ENCODE results near the gene SSC5D. TPM values are rescaled to one million over a fixed set of nuclear protein-coding genes. Genes with fewer than 3 reads are reported as not detected.
A peak's percentile ranks its signal among the peaks of the same experiment; 100 is the strongest.

The SSC5D gene
- total RNA-seq, 1 donor from 2014 or later, result 34.5 TPM

DNA sequence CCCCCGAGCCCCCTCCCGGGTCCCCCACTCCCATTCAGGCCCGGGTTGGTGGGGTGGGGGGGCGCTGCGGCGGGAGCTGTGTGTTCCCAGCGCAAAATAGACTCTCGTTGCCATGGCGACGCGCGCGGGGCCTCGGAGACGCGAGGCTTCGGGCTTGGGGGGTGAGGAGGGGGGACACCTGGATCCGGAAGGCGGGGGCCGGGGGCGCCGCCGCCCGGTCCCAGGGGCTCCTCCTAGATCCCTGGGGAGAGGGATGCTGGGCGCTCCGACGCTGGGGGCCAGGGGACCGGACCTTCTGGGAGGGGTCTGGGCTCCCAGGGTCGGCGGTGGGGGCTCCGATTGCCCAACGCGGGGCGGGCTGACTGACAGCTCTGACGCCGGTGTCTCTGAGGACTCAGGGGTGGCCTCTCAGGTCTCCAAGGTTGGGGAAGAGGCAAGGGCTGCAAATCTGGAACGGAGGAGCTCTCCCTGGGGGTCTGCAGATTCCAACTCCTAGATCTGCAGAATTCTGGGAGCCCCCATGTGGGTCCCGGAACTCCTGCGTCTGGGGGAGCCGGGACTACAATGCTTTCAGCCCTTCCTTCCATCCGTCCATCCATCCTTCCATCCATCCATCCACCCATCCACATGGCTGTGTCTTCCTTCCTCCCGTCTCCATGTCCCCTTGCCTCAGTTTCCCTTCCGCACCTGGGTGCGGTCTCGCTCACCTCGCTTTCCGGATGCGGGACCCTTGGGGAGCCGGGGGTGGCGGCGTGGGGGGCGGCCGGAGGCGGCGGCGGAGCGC is 36.1 kb upstream of the SSC5D start:
- TF ChIP-seq, protein P1, sequence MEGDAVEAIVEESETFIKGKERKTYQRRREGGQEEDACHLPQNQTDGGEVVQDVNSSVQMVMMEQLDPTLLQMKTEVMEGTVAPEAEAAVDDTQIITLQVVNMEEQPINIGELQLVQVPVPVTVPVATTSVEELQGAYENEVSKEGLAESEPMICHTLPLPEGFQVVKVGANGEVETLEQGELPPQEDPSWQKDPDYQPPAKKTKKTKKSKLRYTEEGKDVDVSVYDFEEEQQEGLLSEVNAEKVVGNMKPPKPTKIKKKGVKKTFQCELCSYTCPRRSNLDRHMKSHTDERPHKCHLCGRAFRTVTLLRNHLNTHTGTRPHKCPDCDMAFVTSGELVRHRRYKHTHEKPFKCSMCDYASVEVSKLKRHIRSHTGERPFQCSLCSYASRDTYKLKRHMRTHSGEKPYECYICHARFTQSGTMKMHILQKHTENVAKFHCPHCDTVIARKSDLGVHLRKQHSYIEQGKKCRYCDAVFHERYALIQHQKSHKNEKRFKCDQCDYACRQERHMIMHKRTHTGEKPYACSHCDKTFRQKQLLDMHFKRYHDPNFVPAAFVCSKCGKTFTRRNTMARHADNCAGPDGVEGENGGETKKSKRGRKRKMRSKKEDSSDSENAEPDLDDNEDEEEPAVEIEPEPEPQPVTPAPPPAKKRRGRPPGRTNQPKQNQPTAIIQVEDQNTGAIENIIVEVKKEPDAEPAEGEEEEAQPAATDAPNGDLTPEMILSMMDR (IDR thresholded peaks at IDR 0.05), result no peak
- Mint-ChIP-seq H3K27me3 (ENCODE audit: low read depth) (peaks cover 15% of the 10 kb centered on the region), H3K9me3 (ENCODE audit: low read depth) (no peaks in the 10 kb centered on the region), H3K4me1 (ENCODE audit: low read depth) (peaks cover 10% of the 10 kb centered on the region), H3K27ac (ENCODE audit: unreplicated experiment) (no peak overlapping the region), H3K4me3 (ENCODE audit: unreplicated experiment) (no peak overlapping the region), H3K36me3 (ENCODE audit: low read depth) (peaks cover 3% of the 10 kb centered on the region)
- no peak for DNase-seq (ENCODE audit: low spot score)

DNA sequence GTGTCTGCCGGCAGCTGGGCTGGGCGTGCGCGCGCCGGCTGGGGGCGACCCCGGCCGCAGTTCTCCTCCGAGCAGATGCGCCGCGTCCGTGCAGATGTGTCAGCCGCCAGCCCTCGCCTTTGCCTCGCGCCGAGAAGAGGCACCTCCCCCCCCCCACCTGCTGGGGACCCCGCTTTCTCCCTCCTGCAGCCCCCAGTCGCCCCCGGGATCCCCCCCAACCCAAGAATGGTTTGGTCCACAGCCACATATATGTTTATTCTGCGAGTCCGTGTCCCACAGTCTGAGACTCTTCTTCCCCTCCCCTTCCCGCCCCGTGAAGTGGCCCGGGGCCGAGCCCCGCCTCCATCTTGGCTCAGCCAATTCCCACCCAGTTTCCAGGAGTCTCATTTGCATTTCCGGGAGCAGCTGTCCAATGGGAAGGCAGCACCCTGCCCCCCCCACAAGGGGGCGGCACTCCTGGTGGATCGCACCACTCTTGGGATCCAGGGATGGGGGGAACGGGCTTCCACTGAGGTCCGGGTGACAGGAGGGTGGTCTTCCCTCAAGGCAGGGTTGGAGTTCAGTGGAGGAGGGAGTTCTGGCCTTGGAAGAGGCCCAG is 35.4 kb upstream of the SSC5D start:
- Mint-ChIP-seq H3K9me3 (ENCODE audit: low read depth) (no peaks in the 10 kb centered on the region), H3K27ac (ENCODE audit: unreplicated experiment) (no peak overlapping the region), H3K4me3 (ENCODE audit: unreplicated experiment) (no peak overlapping the region), H3K27me3 (ENCODE audit: low read depth) (peaks cover 15% of the 10 kb centered on the region), H3K4me1 (ENCODE audit: low read depth) (peaks cover 10% of the 10 kb centered on the region), H3K36me3 (ENCODE audit: low read depth) (peaks cover 3% of the 10 kb centered on the region)
- TF ChIP-seq, protein P1 (IDR thresholded peaks at IDR 0.05), result peak; percentile 45
- no peak for DNase-seq (ENCODE audit: low spot score)

DNA sequence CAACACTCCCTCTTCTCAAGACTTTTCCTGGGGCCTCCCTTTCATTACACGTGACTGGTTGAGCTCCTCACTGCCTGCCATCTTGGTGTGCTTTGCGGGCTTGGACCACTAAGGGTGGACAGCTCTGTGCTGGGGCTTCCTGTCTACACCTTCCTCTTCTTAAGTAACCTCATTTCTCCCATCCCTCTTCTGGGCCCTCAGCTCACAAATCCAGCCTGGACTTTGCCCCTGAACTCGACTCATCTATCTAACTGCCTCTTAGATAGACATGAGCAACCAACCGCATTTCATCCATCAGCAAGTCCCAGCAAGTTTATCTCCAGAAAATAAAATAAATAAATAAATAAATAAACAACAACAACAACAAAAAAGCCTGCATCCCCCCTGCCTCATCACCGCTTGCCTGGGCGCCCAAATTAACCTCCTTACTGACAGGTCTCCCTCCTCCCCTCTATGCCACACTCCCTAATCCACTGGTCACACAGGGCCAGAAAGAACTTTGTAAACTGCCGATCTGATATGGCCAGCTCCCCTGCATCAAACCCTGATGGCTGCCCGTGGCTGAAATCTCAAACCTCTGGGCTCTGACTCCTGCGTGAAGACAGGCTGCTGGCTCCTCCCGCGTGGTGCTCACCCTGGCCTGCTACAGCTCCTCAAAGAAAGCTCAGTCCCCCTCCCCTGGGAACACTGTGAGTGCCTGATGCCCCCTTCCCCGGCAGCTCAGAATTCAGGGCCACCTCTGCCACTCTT is 34.5 kb upstream of the SSC5D start:
- Mint-ChIP-seq H3K4me1 (ENCODE audit: low read depth) (peaks cover 10% of the 10 kb centered on the region), H3K36me3 (ENCODE audit: low read depth) (peaks cover 3% of the 10 kb centered on the region), H3K27me3 (ENCODE audit: low read depth) (peaks cover 15% of the 10 kb centered on the region), H3K27ac (ENCODE audit: unreplicated experiment) (no peak overlapping the region), H3K4me3 (ENCODE audit: unreplicated experiment) (no peak overlapping the region), H3K9me3 (ENCODE audit: low read depth) (no peaks in the 10 kb centered on the region)
- DNase-seq (ENCODE audit: low spot score), result no peak
- TF ChIP-seq, protein P1 (IDR thresholded peaks at IDR 0.05), result no peak

DNA sequence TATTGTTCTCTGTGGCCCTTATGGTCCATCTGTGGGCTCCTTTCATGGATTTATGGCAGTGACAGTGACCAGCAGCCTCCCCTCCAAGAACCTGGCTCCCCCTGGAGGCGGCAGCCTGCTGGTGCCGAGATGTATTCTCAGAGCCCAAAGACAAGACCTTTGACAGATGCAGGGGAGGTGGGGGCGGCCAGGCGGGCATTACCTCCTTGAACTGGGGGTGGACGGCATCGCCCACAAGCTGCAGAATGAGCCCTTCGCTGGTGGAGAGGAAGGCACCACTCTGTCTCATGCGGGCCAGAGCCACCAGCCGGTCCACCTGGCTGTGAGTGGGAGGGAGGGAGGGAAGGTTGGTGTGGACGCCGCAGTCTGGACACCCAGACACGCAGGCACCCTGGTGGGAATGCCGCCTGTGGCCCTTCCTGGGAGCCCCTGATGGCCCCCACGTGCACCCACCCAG is 33.4 kb upstream of the SSC5D start:
- TF ChIP-seq, protein P1 (IDR thresholded peaks at IDR 0.05), result peak; percentile 75
- Mint-ChIP-seq H3K4me3 (ENCODE audit: unreplicated experiment) (no peak overlapping the region), H3K9me3 (ENCODE audit: low read depth) (no peaks in the 10 kb centered on the region), H3K36me3 (ENCODE audit: low read depth) (peaks cover 3% of the 10 kb centered on the region), H3K27ac (ENCODE audit: unreplicated experiment) (no peak overlapping the region), H3K27me3 (ENCODE audit: low read depth) (peaks cover 14% of the 10 kb centered on the region), H3K4me1 (ENCODE audit: low read depth) (peaks cover 14% of the 10 kb centered on the region)
- DNase-seq (ENCODE audit: low spot score), result no peak

DNA sequence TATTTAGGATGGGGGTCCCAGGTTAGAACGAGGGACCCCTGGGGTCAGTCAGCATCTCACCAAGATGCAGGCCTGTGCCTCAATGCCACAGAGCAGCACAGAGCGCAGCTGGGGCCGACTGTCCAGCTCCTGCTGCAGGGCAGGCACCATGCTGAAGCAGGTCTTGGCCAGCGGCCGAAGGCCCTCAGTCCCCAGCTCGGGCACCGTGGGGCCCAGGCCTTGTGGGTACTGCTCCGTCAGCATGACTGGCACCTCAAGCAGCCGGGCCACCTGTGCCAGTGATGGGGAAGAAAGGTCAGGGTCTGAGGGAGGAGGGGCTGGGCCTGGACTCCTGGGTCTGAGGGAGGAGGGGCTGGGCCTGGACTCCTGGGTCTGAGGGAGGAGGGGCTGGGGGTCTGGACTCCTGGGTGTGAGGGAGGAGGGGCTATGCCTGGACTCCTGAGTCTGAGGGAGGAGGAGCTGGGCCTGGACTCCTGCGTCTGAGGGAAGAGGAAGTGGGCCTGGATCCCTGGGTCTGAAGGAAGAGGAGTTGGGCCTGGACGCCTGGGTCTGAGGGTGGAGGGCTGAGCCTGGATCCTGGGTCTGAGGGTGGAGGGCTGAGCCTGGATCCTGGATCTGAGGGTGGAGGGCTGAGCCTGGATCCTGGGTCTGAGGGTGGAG is 32.5 kb upstream of the SSC5D start:
- Mint-ChIP-seq H3K4me3 (ENCODE audit: unreplicated experiment) (no peak overlapping the region), H3K4me1 (ENCODE audit: low read depth) (peaks cover 23% of the 10 kb centered on the region), H3K36me3 (ENCODE audit: low read depth) (peaks cover 3% of the 10 kb centered on the region), H3K27ac (ENCODE audit: unreplicated experiment) (no peak overlapping the region), H3K9me3 (ENCODE audit: low read depth) (no peaks in the 10 kb centered on the region), H3K27me3 (ENCODE audit: low read depth) (peaks cover 10% of the 10 kb centered on the region)
- no peak for DNase-seq (ENCODE audit: low spot score)
- TF ChIP-seq, protein P1 (IDR thresholded peaks at IDR 0.05), result no peak

Measured in chondrocyte (in vitro differentiated cells).